ENCODE results near the gene DHRS4L2.
"Not testable (repeated sequence)": the region's sequence is repeated elsewhere in the genome, so short reads cannot be mapped to it uniquely, and the experiment has no call there.

DHRS4L2 gene

DNA sequence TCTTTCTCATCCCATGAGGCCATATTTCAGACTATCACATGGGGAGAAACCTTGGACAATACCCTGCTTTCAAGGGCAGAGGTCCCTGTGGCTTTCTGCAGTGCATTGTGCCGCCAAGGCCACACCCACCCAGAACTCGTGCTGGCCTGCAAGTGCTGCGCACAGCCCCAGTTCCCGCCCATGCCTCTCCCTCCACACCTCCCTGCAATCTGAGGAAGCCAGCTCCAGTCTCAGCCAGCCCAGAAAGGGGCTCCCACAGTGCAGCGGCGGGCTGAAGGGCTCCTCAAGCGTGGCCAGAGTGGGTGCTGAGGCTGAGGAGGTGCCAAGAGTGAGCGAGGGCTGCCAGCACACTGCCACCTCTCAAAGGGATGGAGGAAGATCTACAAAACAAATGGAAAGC lies 15.6 kb upstream of the DHRS4L2 start:
- DNase-seq (ENCODE audit: low read depth in 2 of 2) = not testable (repeated sequence)

DNA sequence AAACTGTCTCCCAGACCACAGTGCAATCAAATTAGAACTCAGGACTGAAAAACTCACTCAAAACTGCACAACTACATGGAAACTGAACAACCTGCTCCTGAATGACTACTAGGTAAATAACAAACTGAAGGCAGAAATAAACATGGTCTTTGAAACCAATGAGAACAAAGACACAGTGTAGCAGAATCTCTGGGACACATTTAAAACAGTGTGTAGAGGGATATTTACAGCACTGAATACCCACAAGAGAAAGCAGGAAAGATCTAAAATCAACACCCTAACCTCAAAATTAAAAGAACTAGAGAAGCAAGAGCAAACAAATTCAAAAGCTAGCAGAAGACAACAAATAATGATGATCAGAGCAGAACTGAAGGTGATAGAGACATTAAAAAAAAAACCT lies 14.7 kb upstream of the DHRS4L2 start:
- DNase-seq (ENCODE audit: low read depth in 2 of 2) = not testable (repeated sequence)

- DNase-seq (ENCODE audit: low read depth in 2 of 2) = not testable (repeated sequence)
Measured at GRCh38 chr14:23977208-23977607, 11.5 kb upstream of the DHRS4L2 start.

DNA sequence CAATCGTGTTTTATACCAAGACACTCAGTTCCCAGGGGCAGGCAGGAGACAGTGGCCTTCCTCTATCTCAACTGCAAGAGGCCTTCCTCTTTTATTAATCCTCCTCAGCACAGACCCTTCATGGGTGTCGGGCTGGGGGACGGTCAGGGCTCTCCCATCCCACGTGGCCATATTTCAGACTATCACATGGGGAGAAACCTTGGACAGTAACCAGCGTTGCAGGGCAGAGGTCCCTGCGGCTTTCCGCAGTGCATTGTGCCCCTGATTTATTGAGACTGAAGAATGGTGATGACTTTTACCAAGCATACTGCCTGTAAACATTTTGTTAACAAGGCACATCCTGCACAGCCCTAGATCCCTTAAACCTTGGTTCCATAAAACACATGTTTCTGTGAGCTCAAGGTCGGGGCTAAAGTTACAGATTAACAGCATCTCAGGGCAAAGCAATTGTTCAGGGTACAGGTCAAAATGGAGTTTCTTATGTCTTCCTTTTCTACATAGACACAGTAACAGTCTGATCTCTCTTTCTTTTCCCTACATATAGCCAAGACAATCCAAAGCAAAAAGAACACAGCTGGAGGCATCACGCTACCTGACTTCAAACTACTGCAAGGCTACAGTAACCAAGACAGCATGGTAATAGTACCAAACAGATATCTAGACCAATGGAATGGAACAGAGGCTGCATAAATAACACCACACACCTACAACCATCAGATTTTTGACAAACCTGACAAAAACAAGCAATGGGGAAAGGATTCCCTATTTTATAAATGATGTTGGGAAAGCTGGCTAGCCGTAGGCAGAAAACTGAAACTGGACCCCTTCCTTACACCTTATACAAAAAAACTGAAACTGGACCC lies 6.5 kb upstream of the DHRS4L2 start:
- not testable (repeated sequence) for DNase-seq (ENCODE audit: low read depth in 2 of 2)

GRCh38 chr14:23984891-23985602 lies 3.7 kb upstream of the DHRS4L2 start:
- DNase-seq (ENCODE audit: low read depth in 2 of 2) = peak; percentile 94

DNA sequence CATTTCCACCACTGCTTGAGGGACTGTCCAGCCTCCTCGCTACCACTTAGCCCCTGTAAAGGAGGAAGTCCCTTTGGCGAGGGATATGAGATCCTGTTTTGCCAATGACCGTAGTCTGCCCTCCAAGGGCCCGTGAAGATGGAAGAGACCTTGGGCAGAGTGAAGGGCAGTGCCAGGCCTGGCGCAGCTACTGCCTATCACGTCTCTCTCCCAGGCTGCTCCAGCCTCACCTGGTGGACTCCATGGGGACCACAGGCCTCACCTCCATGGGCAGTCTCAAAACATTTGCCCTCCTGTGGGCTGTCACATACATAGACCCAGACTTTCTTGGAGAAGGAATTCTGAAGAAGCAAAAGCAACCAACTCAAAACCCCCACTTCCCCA lies 514 bp upstream of the DHRS4L2 start:
- not testable (repeated sequence) for DNase-seq (ENCODE audit: low read depth in 2 of 2)

DNA sequence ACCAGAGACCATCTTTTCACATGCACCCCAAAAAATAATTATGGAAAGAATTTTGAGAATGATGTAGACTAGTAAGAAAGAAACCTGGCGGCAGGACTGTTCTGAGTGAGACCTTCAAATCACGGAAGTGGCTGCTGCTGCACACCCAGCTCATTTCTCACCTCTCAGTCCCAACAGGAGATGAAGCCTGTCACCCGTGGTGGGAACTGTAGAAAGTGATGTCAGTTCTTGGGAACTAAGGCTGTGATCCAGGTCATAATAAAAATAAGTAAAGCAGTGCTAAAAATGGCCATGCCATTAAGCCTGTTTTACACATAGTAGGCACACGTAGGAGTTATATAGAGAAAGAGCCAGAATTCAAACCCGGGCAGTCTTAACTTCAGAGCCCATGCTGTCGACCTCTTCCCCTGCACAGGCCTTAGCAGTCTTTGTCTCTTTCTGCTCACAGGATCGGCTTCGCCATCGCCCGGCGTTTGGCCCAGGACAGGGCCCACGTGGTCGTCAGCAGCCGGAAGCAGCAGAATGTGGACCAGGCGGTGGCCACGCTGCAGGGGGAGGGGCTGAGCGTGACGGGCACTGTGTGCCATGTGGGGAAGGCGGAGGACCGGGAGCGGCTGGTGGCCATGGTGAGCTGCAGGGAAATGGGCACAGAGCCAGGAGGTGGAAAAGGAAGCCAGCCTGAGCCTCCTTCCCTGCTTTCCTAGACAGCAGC lies 1.2 kb downstream of the DHRS4L2 start:
- not testable (repeated sequence) for DNase-seq (ENCODE audit: low read depth in 2 of 2)

- DNase-seq (ENCODE audit: low read depth in 2 of 2) = not testable (repeated sequence)
Measured at GRCh38 chr14:23990961-23991360, 2.2 kb downstream of the DHRS4L2 start.

DNA sequence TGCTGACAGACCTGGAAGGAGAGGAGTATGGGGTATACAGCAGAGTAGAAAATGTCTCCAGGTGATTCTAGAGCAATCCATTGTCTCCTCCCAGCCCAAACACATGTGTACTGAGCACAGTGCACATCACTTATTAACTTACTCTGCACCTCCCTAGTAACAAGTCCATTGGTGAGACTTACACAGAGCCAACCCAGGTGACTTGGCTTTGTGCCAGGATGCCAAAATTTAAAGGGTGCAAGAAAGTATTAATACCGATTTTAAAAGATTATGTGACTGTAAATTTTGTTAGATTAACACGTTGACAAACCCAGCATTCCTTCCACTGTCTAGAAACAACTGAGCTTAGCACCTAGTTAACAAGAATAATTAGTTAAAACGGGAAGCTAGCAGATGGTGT lies 4.3 kb downstream of the DHRS4L2 start:
- DNase-seq (ENCODE audit: low read depth in 2 of 2) = not testable (repeated sequence)

DNA sequence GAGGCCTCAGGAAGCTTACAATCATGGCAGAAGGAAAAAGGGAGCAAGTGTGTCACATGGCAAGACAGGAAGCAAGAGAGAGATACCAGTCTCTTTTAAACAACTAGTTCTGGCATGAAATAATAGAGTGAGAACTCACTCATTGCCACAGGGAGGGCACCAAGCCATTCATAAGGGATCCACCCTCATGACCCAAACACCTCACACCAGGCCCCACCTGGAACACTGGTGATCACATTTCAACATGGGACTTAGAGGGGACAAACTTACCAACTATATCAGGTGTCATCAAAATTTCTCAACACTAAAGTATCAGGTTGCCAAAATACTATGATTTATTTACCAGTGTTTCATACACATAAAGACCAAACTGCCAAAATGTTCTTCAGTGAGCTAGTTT lies 7.3 kb downstream of the DHRS4L2 start:
- not testable (repeated sequence) for DNase-seq (ENCODE audit: low read depth in 2 of 2)

- not testable (repeated sequence) for DNase-seq (ENCODE audit: low read depth in 2 of 2)
Measured at GRCh38 chr14:23996825-23997224, 8.1 kb downstream of the DHRS4L2 start.

DNA sequence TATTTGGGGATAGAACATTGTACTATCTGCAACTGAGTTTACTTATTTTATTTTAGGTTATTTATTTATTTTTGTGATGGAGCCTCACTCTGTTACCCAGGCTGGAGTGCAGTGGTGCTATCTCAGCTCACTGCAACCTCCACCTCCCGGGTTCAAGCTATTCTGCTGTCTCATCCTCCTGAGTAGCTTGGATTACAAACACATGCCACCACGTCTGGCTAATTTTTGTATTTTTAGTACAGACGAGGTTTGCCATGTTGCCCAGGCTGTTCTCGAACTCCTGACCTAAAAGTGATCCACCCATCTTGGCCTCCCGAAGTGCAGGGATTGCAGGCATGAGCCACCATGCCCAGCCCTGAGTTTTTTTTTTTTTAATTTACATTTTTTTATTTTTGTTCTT lies 10.9 kb downstream of the DHRS4L2 start:
- DNase-seq (ENCODE audit: low read depth in 2 of 2) = not testable (repeated sequence)

GRCh38 chr14:24001078-24001477 lies 12.3 kb downstream of the DHRS4L2 start:
- DNase-seq (ENCODE audit: low read depth in 2 of 2) = not testable (repeated sequence)

- not testable (repeated sequence) for DNase-seq (ENCODE audit: low read depth in 2 of 2)
Measured at GRCh38 chr14:24001679-24002078, 12.9 kb downstream of the DHRS4L2 start.

DNA sequence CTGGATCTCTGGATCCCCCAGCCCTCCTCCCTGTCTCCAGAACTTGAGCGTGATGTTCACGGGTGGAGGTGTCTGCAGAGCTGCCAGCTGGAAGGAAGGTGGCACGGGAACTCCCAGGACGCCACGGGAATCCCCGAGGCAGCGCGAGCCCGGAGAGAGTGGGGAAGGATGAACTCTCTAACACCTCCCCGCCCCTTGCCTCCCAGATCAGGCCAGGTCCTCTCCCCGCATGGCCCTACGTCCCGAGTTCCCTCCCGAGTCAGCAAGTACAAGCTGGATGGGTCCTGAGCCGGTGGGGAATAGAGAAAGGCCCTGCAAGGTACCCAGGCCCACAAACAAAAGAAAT lies 17.7 kb downstream of the DHRS4L2 start:
- DNase-seq (ENCODE audit: low read depth in 2 of 2) = not testable (repeated sequence)

DNA sequence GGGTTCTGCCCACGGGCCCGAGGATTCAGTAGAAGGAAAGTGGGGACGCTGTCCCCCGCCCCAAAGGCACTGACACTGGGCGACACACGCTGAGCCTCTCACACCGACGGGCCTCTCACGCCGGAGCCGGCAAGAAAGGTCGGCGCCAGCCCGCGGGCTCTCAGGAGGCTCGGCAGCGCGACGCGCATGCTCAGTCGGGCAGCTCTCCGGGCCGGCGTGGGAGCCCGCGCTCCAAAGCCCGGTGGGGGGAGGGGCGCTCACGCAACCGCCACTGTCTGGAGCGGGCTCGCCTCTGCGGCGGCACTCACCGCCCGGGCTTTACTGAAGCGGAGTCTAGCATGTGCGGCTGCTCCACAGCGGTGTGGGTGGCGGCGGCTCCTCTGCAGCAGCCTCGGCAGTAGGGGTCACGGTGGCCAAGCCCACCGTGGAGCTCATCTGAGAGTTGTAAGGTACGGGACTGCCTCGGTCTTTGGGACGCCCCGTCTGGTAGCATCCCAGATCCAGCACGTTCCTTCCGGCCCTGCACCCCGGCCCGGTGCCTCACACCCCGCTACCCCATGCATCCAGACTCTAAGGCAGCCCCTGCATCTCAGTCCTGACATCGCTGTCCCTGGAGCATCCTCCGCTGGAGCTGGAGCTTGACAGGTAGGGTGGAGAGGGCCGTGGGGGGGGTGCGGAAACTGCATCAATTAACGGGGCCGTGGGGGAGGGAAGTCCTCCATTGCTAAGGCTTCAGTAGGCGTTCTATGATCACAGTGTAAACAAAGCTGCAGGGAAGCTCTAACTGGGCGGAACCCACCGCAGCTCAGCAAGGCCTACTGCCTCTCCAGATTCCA lies 18.3 kb downstream of the DHRS4L2 start:
- DNase-seq (ENCODE audit: low read depth in 2 of 2) = not testable (repeated sequence)

DNA sequence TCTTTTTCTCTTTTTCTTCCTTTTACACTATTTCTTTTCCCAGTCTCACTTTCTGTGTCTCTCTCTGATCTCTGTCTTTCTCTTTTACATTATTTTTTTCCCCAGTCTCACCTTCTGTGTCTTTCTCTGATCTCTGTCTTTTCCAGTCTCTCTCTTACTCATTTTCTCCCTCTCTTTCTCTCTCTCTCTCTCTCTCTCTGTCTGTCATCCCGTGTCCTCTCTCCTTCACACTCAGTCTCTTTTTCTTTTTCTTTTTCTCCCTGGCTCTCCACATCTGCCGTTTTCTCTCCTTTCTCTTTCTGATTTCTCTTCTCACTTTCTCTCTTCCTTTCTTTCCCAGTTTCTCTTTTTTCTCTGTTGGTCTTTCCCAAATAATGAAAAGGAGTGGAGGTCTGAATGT lies 22.3 kb downstream of the DHRS4L2 start:
- no peak for DNase-seq (ENCODE audit: low read depth in 2 of 2)

DNA sequence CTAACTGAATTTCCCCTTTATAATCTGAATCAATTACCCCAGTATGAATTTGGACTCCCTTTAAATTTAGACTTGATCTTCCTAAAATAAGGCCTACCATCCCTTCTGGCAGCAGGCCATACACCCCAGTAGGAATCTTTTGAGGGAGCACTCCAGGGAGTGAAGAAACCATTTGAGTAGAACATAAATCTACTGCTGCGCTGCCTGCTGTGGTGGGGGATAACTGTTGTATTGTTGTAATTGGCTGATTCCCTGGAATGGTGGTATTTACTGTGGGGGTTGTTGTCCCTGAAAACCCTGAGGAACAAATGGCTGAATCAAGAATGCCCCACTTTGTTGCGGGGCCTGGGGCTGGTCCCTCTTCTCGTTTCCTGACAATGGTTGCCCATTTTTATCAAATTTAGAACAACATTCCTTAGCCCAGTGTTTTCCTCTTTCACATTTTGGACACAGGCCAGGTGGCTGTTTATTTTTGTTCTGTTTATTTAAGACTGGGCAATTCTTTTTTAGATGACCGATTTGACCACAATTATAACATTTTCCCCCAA lies 24.1 kb downstream of the DHRS4L2 start:
- DNase-seq (ENCODE audit: low read depth in 2 of 2) = not testable (repeated sequence)

DNA sequence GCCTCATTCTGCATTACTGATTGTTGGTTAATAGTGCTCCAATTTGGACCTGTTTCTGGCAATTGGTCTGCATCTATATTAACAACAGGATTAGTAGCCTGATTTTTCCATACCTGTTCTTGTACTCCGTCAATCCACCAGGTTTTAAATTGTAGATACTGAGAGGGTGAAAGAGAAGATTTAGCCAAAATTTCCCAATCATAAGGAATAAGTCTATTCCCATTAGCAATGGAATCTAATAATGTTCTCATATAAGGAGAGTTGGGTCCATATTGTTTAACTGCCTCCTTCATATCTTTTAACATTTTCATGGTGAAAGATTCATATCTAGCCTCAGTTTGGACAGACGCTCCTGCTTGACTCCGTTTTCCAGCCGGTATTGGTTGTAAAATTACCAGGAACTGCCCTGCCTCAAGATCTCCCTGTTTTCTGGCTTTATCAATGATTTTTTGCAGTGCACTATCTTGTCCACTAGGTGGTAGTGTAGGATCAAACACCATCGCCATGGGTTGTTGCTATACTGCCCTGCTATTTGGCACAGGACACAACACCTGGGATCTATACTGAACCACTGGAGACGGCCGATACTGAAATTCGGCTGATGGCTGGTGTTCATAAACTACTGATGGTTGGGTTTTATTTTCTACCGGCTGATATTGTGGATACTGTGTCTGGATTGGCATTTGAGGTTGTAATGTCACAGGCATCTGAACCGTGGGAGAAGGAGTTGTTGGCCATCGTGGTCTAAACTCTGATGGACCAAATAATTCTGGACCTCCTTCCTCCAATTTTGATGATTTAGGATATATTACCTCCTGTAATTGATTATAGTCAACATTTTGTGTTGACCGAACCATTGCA lies 25.2 kb downstream of the DHRS4L2 start:
- DNase-seq (ENCODE audit: low read depth in 2 of 2) = peak in 1 of 2 experiments; percentile 15

DNA sequence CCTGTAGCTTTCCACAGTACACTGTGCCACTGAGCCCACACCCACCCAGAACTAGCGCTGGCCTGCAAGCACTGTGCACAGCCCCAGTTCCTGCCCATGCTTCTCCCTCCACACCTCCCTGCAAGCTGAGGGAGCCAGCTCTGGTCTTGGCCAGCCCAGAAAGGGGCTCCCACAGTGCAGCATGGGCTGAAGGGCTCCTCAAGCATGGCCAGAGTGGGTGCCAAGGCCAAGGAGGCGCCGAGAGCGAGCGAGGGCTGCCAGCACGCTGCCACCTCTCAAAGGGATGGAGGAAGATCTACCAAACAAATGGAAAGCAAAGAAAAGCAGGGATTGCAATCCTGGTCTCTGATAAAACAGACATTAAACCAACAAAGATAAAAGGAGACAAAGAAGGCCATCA lies 27.0 kb downstream of the DHRS4L2 start:
- DNase-seq (ENCODE audit: low read depth in 2 of 2) = not testable (repeated sequence)

Measured in fibroblast of skin of left biceps (primary cell).